ENCODE data around the gene PLEKHG4.
A peak's percentile ranks its signal among the peaks of the same experiment; 100 is the strongest.

Gene PLEKHG4, protein sequence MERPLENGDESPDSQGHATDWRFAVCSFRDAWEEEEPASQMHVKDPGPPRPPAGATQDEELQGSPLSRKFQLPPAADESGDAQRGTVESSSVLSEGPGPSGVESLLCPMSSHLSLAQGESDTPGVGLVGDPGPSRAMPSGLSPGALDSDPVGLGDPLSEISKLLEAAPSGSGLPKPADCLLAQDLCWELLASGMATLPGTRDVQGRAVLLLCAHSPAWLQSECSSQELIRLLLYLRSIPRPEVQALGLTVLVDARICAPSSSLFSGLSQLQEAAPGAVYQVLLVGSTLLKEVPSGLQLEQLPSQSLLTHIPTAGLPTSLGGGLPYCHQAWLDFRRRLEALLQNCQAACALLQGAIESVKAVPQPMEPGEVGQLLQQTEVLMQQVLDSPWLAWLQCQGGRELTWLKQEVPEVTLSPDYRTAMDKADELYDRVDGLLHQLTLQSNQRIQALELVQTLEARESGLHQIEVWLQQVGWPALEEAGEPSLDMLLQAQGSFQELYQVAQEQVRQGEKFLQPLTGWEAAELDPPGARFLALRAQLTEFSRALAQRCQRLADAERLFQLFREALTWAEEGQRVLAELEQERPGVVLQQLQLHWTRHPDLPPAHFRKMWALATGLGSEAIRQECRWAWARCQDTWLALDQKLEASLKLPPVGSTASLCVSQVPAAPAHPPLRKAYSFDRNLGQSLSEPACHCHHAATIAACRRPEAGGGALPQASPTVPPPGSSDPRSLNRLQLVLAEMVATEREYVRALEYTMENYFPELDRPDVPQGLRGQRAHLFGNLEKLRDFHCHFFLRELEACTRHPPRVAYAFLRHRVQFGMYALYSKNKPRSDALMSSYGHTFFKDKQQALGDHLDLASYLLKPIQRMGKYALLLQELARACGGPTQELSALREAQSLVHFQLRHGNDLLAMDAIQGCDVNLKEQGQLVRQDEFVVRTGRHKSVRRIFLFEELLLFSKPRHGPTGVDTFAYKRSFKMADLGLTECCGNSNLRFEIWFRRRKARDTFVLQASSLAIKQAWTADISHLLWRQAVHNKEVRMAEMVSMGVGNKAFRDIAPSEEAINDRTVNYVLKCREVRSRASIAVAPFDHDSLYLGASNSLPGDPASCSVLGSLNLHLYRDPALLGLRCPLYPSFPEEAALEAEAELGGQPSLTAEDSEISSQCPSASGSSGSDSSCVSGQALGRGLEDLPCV

DNA sequence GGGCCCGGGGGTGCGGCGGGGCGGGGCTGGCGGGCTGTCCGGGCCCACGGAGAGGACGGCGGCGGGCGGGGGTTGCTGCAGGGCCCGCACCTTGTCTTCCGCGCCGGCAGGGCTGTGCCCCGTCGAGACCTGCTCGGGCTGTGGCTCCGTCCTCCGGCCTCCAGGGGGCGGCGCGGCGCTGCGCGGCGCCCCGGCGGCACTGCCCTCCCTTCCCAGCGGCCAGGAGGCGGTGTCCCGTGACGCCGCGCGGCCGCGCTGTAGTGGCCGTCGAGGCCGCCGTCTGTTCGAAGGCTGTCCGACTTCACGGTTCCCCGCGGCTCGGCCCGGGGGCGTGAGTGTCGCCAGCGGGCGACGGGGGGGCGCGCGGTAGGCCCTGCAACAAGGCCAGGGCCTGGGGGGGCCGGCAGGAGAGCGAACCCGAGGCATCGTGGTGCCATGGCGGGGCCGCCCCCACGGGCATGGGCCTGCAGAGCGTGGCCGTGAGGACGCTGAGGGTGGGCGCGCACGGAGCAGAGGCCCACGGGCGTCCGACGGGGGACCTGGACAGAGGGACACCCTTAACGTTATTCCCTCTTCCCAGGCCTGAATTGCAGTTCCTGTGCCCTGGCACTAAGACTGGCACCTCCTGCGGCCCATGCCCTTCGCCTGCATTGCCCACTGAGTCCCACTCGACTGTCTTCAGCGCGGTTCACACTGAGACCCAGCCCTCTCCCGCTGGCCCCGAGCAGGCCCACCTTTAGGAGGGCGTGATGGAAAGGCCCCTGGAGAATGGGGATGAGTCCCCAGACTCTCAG is at the start of gene PLEKHG4:
TSS of gene PLEKHG4 (plus strand) at position 237 of the 794 bp plus-strand sequence. CDS start at position 750, 513 bp downstream.
- DNase-seq (ENCODE audit: low spot score) = peak; percentile 88

DNA sequence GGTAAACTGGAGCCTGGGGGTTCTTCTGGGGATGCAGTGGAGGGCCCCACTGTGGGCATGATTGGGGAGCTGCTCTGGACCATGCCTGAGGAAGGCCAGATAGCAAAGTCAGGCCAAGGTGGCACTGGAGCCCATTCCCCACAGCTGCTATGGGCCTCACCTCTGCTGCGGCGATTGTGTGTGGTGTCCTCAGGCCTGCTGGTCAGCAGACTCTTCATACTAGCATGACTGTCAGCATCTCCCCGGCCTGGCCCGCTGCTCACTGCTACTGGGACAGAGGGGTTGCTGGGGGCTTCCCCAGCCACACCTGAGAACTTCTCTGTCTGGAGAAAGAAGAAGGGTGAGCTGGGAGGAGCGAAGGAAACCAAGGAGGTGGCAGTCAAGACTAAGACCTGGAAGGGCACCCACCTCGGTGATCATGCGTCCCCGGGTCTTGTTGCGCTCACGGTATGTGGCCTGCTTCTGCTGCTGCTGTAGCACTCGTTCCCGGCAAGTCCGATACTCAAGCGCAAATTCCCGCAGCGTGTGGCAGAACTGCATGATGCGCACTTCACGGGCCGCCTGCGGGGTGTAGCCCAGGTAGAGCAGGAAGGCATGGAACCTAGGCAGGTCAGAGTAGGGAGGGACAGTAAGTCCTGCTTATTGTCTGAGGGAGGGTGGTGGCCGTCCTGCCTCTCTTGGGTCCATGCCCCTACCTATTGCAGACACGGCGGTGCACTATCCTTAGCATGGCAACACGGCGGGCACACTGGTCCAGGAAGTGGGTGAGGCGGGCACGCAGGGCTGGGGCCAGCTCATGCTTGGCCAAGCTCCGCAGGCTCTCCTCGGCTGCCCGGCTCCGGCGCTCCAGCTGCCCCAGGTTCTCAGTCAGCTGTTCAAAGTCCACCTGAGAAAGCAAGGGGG is 49.2 kb upstream of the PLEKHG4 start:
- no peak for DNase-seq (ENCODE audit: low spot score)

DNA sequence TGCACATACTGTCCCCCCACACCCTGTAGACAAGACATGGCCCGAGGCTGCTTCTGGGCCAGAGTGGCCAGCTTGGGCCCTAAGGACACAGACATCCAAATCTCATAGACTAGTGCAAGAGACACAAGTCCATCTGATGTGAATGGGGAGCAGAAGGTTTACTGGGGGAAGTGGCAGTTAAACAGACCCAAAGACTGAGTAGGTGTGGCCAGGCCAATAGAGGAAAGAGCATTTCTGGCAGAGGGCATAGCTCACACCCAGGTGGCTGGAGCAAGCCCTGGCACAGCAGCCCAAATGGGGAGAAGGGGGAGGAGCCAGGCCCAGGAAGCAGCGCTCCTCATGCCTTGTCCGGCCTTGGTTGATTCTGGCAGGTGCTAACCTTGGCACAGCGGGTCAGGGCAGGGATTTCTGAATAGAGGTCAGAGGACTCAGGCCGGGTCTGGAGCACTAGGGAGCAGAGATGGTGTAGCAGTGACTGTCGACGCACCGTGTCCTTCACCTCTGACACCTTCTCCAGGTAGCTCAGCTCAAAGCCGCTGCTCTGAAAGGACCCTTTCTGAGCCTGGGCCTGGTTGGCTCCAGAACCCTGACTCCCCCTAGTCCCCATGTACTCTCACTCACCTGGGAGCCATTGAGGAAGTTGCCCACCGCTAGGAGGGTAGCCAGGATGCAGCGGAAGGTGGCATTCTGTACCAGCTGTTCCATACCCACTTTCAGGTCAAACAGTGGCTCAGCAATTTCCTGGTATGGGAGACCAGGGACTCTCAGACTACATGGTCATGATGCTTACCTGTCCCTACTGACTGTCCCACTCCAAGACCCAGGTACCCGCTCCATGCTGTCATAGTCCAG is 48.3 kb upstream of the PLEKHG4 start:
- no peak for DNase-seq (ENCODE audit: low spot score)

DNA sequence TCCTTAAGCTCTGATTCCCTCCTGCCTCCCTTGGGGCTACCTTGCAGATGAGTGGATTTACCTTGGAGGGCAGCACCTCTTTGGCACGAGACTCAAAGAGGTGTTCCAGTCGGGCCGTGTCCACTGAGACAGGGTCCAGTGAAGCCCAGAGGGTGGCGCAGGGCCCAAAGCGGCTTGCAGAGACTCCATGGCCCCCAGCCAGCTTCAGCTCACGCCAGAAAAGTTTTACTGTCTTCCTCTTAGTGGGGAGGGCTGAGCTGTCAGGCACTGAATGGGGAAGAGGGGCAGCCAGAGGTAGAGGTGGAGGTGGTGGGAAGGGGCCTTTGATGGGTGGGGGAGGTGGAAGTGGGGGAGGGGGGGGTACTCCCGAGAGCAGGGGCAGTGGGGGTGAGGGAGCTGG is 45.7 kb upstream of the PLEKHG4 start:
- DNase-seq (ENCODE audit: low spot score) = no peak

DNA sequence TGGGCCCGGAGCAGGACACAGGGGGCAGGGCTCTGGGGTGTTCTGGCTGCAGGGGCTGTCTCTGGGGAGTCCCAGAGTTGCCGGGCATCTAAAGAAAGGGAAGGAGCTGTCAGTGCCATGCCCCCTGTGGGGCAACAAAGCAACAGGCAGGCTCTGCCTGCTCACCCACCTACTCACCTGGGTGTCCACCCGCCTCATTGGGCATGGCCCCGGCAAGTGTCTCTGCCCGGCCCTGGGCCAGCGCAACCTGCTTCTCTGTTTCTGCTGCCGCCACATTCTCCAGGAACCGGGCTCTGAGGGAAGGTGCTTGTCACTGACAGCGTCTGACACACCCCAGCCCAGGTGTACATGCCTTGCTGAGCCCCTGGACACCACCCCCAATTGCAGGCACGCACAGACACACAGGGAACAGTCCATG is 45.1 kb upstream of the PLEKHG4 start:
- DNase-seq (ENCODE audit: low spot score) = no peak

DNA sequence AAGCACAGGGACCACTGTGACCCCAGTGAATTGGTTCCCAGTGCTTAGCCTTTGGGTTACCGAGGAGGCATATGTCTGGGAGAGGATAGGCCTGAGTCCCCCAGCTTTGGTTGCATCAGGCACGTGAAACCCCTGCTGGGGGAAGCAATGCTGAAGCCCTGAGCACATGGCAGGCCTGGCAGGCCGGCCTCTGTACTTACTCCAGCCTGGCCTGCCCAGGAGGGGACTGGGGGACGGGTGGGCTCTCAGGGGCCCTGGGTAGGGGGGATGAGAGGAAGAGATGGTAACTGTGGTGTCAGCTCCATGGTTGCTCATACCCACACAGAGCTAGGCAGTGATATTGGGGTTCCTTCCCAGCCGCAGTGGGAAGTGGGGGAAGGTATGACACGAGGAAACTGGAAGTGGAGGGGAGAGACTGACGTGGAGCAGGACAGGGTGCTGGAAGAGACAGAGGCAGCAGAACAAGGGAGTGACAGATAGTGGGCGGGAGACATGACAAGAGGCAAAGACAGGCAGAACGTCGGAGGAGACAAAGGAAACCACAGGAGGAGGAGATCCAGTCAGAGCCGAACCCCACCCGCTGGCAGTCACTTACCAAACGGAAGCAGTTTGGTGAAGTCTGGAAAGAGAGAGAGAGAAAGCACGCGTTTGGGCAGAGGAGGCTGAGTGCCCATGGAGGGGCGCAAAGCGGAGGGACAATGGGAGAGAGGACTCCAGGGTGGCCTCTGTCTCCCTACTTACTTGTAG is 43.3 kb upstream of the PLEKHG4 start:
- peak; percentile 73 for DNase-seq (ENCODE audit: low spot score)

DNA sequence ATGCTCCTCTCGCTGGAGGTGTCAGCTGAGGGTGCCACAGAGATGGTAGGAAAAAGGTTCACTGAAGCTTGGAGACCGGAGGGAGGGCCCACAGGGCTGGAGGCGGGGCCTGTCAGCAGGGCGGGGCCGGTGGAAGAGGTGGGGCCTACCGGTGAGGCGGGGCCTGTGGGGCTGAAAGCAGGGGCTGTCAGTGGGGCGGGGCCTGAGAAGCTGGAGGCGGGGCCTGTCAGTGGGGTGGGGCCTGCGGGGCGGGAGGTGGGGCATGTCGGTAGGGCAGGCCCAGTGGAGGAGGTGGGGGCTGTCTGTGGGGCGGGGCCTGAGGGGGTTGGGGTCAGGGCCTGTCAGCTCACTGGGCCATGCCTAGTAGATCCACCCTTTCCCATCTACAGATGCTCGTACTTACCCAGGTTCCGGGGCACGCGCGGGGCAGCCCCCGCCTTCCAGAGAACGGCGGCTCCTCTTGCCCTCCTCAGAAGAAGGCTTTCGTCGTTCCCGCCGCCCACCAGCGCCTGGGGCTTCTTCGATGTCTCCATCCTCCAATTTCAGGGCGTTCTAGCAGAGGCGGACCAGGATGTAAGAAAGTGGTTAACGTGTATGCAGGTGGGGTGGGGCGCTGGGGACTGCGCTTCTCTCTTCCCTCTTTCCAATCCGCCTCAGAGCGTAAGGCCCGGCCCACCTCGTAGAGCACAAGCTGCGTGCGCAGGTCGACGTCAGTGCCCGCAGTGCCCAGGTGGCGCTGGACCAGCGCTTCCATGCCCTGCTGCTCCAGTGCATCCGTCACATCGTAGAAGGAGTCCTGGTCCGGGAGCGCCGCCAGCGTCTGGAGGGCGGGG is 42.6 kb upstream of the PLEKHG4 start:
- peak; percentile 75 for DNase-seq (ENCODE audit: low spot score)

DNA sequence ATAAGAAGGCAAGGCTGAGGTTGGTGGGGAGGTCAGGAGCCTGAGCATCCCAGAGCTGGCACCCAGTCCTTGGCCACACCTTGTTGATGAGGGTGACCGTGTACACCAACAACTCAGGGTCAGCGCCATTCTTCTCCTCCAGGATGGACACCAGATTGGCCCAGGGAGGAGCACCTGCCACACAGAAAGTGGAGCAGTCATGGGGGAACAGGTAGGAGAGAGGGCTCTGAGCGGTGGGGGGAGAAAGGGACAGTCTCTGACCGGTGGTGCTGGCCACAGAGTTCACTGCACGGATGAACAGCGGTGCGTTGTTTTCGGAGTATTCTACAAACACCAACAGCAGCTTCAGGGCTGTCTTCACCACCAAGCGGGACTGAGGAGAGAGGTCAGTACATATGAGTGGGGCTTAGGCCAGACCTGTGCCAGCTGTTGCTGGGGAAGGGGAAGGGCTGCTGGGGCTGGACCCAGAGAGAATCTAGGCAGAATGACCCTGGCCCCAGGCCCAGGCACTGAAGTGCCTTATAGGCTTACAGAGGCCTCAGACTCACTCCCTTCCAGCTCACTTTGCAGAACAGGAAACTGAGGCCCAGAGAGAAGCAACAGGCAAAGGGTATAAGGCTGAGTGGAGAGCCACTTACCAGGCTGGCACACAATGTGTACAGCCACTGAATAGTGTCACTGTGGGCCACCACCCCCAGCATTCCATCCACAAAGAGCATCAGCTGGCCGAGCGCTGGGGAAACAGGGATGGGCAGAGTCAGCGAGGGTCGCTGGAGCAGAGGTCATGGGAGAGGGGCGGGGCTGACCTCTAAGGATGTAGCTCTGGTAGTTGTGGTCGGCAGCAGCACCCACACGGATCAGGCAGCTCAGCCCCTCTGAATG is 41.7 kb upstream of the PLEKHG4 start:
- DNase-seq (ENCODE audit: low spot score) = no peak

DNA sequence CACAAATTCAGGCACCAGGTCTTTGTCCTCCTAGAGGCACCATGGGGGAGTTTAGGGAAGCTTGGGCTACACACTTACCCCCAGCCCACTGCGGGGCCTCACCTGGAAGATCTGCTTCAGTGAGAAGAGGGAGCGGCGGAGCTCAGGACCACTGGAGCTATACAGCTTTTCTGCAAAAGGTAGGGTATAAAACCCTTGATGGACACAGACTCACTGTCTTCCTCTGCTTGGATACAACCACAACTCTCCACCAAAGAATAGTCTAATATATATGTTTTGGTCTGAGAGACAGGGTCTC is 41.1 kb upstream of the PLEKHG4 start:
- no peak for DNase-seq (ENCODE audit: low spot score)

DNA sequence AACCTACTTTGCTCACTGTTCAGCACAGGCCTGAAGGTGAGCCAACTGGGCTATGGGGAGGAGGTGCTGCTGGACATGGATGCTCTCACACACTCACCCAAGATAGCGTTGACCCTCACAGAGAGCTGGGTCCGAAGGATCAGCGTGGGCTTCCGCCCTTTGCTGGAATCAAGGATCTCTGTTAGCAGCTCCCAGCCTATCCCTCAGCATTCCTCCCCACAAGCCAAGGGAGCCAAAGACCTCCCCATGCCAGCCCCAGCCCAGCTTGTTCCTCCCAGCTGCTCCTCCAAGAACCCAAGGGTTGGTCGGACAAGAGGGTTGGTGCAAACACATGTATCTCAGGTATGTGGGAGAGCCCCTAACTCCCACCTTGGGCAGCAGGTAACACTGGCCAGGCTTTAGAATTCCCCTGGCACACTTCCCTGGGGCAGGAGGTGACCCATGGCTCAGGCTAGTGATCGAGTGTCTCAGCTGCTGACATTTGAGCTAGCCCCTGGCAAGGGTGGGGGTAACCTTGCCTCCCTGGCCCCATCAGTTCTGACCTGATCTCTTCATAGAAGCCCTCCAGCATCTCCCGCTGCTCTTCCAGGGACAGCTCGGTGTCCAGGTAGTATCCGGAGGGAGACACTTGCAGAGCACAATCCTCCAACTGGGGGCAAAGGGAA is 40.4 kb upstream of the PLEKHG4 start:
- DNase-seq (ENCODE audit: low spot score) = no peak

DNA sequence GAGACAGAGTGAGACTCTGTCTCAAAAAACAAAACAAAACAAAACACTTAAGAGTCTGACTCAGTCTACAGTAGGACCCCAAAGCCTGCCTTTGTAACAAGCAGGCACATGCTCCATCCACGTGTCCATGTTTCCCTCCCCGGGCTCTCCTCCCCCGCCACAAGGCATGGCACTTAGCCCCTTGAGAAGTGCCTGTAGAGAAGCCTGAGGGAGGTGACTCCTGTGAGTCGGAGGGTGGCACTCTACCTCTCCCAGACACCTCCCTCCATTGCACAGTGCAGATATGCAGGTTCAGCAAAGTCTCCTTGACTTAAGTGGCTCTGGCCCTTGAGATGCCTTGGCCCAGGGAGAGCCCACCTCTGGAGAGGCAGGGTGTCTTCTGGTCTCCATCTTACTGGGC is 38.8 kb upstream of the PLEKHG4 start:
- DNase-seq (ENCODE audit: low spot score) = no peak

DNA sequence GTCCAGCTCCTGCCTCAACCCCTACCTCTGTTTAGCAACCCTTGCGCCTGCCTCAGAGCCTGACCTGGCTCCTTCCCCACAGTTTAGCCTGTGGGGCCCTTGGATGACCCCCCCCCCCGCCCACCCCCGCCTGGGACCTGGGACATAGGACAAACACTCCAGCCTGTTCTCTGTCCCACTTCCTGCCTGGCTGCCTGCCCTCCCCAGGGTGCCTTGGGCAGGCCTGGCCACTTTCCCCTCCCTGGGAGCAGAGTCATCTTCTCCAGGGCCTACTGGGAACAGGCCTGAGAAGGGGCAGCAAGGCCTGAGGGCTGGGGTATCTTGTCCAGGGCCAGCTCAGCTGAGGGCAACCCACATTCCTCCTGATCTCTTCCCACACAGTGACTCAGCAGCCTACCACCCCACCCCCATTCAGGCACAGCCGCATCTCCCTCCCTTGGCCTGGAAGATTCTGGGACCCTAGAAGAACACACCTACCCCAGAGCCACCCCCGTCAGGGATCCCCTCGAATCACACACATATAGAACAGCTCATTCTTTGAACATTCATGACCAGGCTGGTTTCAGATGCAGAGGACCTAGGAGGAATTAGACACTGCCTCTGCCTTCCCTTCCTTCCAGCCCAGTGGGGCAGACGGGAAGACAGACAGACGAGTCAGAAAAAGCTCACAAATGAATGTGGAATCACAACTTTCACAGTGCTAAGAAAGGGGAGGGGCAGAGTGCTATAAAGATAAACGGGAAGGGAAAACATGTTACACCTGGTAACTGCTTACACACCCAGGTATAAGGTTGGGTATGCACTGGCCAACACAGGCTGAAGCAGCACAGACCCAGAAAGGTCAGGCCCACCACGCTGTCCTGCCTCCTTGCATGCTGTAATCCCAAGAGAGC is 38.1 kb upstream of the PLEKHG4 start:
- DNase-seq (ENCODE audit: low spot score) = no peak

DNA sequence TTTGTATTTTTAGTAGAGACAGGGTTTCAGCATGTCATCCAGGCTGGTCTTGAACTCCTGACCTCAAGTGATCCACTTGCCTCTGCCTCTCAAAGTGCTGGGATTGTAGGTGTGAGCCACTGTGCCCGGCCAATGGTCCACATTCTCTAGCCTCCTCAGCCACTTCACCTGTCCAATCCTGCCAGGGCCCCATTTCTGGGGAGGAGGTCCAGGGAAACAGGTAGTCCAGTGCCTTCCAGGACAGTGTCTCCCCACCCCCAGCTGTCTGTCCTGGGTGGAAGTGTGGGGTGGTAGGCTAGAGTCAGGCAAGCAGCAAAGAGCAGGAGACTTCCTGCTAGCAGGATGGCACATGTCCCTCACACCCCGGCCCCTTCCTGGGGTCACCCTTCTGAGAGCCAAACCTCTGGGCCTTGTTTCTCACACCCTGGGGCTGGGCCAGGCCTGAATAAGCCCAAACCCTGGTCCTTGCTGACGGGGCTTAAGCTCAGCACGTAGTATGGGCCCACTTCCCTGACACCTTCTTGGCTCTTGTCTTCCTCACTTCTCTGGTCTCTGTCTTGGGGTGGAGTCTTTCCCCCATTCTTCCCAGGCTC is 37.1 kb upstream of the PLEKHG4 start:
- DNase-seq (ENCODE audit: low spot score) = no peak

DNA sequence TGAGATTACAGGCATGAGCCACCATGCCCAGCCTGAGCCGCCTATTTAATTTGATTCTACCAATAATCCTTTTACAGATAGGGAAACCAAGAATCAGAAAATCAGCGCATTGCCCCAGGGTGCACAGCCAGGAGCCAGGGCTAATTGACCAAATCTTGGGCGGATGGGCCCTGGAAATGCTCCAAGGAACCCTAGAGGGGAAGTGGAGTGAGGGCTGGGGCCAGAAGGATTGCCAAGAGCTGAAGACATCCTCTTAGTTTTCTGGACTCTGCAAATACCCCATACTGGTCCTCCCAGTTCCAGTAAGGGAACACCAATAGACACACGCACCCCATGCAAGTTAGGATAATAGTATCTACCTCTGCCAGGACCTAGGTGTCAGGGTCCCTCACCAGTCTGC is 35.9 kb upstream of the PLEKHG4 start:
- DNase-seq (ENCODE audit: low spot score) = no peak

All from CD4-positive, alpha-beta T cell treated with Interleukin-2 at 100 ng/mL for 4 hours (primary cell).